Trophoblast cell (in vitro differentiated cells and primary cell): ENCODE data around the gene MYF5.

Experiments
- DNase-seq, 2 donors: peaks; one replicate each; pipeline ENCODE4 v3.0.0-alpha.2; 2016
- H2AFZ ChIP-seq: 2 replicates; pipeline ENCODE4 v1.6.1; 2013; ENCODE audit warnings: low read length, moderate library complexity, mild to moderate bottlenecking; ENCODE audit not compliant: insufficient read depth, poor library complexity
- H2AK5ac ChIP-seq: 2 replicates; pipeline ENCODE4 v1.6.1; 2013; ENCODE audit warnings: mild to moderate bottlenecking, low read length
- H2BK120ac ChIP-seq: 2 replicates; pipeline ENCODE4 v1.6.1; 2013; ENCODE audit warnings: low read length, mild to moderate bottlenecking, moderate library complexity; ENCODE audit not compliant: insufficient read depth, poor library complexity
- H2BK12ac ChIP-seq: 2 replicates; pipeline ENCODE4 v1.6.1; 2013; ENCODE audit warnings: mild to moderate bottlenecking, low read length, moderate library complexity
- H2BK5ac ChIP-seq: 2 replicates; pipeline ENCODE4 v1.6.1; 2013; ENCODE audit warnings: low read length, low read depth, moderate library complexity, mild to moderate bottlenecking; ENCODE audit not compliant: poor library complexity
- H3K14ac ChIP-seq: 2 replicates; pipeline ENCODE4 v1.6.1; 2013; ENCODE audit warnings: mild to moderate bottlenecking, low read length
- H3K18ac ChIP-seq: 2 replicates; pipeline ENCODE4 v1.6.1; 2013; ENCODE audit warnings: mild to moderate bottlenecking, low read length
- H3K23ac ChIP-seq: 2 replicates; pipeline ENCODE4 v1.6.1; 2013; ENCODE audit warnings: low read length
- H3K27ac ChIP-seq: 2 replicates; pipeline ENCODE4 v1.5.1; 2013; ENCODE audit warnings: low read depth, mild to moderate bottlenecking, inconsistent platforms, low read length, moderate library complexity
- H3K27me3 ChIP-seq: 2 replicates; pipeline ENCODE4 v1.6.1; 2013; ENCODE audit warnings: inconsistent platforms, mild to moderate bottlenecking, low read length, moderate library complexity; ENCODE audit not compliant: insufficient read depth
- H3K36me3 ChIP-seq, 2 experiments: 1 replicate in 1 of 2; 2 replicates in 1 of 2; pipeline ENCODE4 v1.6.1; 2013; ENCODE audit warnings: low read length in 2 of 2, mild to moderate bottlenecking in 2 of 2, moderate library complexity in 1 of 2; ENCODE audit not compliant: insufficient read depth in 2 of 2, control insufficient read depth in 1 of 2
- H3K4ac ChIP-seq: 2 replicates; pipeline ENCODE4 v1.6.1; 2013; ENCODE audit warnings: low read depth, mild to moderate bottlenecking, low read length, moderate library complexity
- H3K4me1 ChIP-seq, 2 experiments: 1 replicate in 1 of 2; 2 replicates in 1 of 2; pipeline ENCODE4 v1.6.1; 2013; ENCODE audit warnings: low read length in 2 of 2, mild to moderate bottlenecking in 2 of 2, moderate library complexity in 1 of 2; ENCODE audit not compliant: insufficient read depth in 2 of 2, control insufficient read depth in 1 of 2
- H3K4me2 ChIP-seq: 2 replicates; pipeline ENCODE4 v1.6.1; 2013; ENCODE audit warnings: inconsistent platforms, mild to moderate bottlenecking, low read length, moderate library complexity
- H3K4me3 ChIP-seq: 2 replicates; pipeline ENCODE4 v1.5.1; 2013; ENCODE audit warnings: mild to moderate bottlenecking, low read depth, low read length, inconsistent platforms
- H3K79me1 ChIP-seq: one replicate; pipeline ENCODE4 v1.6.1; 2013; ENCODE audit warnings: low read length
- H3K79me2 ChIP-seq: 2 replicates; pipeline ENCODE4 v1.6.1; 2013; ENCODE audit warnings: low read length, mild to moderate bottlenecking; ENCODE audit not compliant: control insufficient read depth, insufficient read depth, poor library complexity
- H3K9ac ChIP-seq: 2 replicates; pipeline ENCODE4 v1.6.1; 2013; ENCODE audit warnings: mild to moderate bottlenecking, low read length
- H3K9me3 ChIP-seq: 2 replicates; pipeline ENCODE4 v1.6.1; 2013; ENCODE audit warnings: low read depth, mild to moderate bottlenecking, control low read depth, inconsistent platforms, low read length; ENCODE audit not compliant: insufficient read depth
- H4K12ac ChIP-seq: 2 replicates; pipeline ENCODE4 v1.6.1; 2013; ENCODE audit warnings: low read depth, mild to moderate bottlenecking, low read length, moderate library complexity
- H4K8ac ChIP-seq: 2 replicates; pipeline ENCODE4 v1.6.1; 2013; ENCODE audit warnings: low read depth, mild to moderate bottlenecking, low read length, moderate library complexity
- H4K91ac ChIP-seq: one replicate; pipeline ENCODE4 v1.6.1; 2013; ENCODE audit warnings: low read depth, mild to moderate bottlenecking, low read length, moderate library complexity
- WGBS: extraction: QIAGEN DNeasy Blood & Tissue Kit; methylation state at CpG from one replicate; pipeline ENCODE4 v1.1.7; 2013; ENCODE audit warnings: missing lambda C conversion rate; ENCODE audit not compliant: insufficient read length, insufficient coverage; ENCODE audit errors: extremely low coverage; 5-methylcytosine and 5-hydroxymethylcytosine counted together

MYF5 gene

DNA sequence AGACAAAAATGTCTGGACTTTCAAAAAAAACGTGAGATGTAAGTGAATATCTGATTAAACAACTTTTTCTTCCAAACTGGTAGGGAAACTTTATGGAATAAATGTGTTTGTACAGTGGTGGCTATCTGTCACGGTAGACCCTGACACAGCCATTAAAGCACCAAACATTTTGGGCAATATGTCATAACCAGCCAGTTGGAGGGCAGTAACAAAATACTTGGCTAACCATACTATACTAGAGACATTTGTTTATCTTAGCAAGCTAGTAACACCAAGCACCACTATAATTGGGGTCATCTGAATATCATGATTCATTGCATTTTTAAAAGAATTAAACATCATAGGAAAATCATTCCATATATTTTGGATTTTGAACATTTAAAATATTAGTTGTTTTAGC, 15.3 kb upstream of the MYF5 start:
- Histone ChIP-seq H2BK12ac (no peak overlapping the region), H2AK5ac (no peak overlapping the region), H3K79me1 (no peaks in the 10 kb centered on the region), H3K9me3 (no peaks in the 10 kb centered on the region), H3K4me1 (peaks cover 3 to 6% of the 10 kb centered on the region in 2 experiments), H3K27ac (no peak overlapping the region), H3K79me2 (no peaks in the 10 kb centered on the region), H3K4me2 (no peak overlapping the region), H3K4ac (no peak overlapping the region), H4K8ac (no peak overlapping the region), H3K27me3 (peaks cover 5% of the 10 kb centered on the region), H3K14ac (no peak overlapping the region), H2BK120ac (no peak overlapping the region), H3K9ac (no peak overlapping the region), H2BK5ac (no peak overlapping the region), H3K4me3 (no peak overlapping the region), H2AFZ (no peak overlapping the region), H3K18ac (no peak overlapping the region), H4K91ac (no peak overlapping the region), H4K12ac (no peak overlapping the region), H3K36me3 (no peaks in the 10 kb centered on the region), H3K23ac (no peak overlapping the region)
- WGBS = no CpG with 5 or more reads among the region's 2 CpGs
- no peak for DNase-seq

DNA sequence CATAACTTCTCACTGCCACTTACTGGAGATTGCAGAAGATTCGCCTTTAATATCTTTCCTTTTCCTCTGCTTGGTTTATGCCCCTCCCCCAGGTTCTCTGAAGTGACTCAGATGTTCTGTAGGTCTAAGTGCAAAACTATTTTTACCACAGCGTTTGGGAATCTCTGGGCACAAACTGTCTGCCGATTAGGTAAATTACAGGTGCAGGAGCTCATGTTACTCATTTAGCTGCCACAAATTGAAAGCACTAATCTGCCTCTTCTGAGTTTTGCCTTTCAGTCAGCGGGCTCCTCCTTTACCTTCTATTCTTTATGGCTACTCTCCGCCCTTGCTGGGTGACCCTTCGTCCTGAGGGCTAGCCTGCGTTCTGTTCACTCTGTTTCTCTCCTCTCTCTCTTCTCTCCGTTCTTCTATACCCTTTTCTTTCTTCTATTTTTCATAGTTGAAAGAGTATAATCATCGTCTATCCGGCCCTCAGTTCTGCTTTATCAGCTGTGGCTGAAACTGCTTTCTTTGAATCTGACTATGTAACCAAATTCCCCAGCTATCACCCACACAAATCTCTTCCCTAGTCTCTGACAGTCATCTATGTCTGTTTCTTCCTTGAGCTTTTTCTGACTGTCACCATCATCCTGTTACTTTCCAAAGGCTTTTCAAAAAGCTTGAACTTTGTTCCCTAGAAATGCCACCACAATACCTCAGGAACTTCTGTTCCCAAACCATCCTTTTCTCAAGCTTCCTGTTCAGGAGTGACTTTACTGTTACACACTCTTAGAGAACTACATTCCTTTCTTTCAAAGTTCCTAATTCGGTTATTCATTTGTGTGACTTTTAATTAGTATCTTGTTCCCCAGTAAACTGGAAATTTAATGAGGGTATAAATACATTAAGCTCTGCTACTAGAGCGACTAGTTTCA, 13.6 kb upstream of the MYF5 start:
- peaks cover 18% of the 10 kb centered on the region for H3K27me3 ChIP-seq
- H3K79me1 ChIP-seq = no peaks in the 10 kb centered on the region
- H3K9ac ChIP-seq = no peak overlapping the region
- H2BK5ac ChIP-seq = peak overlapping the region; percentile 26
- no peak overlapping the region for H4K8ac ChIP-seq
- peak overlapping the region; percentile 35 for H2AFZ ChIP-seq
- no peak overlapping the region for H3K4ac ChIP-seq
- H3K79me2 ChIP-seq = no peaks in the 10 kb centered on the region
- no peak overlapping the region for H2AK5ac ChIP-seq
- peak; percentile 38 to 67 for DNase-seq
- no peak overlapping the region for H3K14ac ChIP-seq
- no peak overlapping the region for H3K23ac ChIP-seq
- H4K91ac ChIP-seq = no peak overlapping the region
- H3K4me1 ChIP-seq = peaks cover 3 to 11% of the 10 kb centered on the region in 2 experiments
- no peaks in the 10 kb centered on the region for H3K36me3 ChIP-seq
- no peak overlapping the region for H3K4me3 ChIP-seq
- H2BK120ac ChIP-seq = no peak overlapping the region
- no peak overlapping the region for H2BK12ac ChIP-seq
- no peak overlapping the region for H3K27ac ChIP-seq
- no peaks in the 10 kb centered on the region for H3K9me3 ChIP-seq
- H3K18ac ChIP-seq = no peak overlapping the region
- peak overlapping the region; percentile 35 for H3K4me2 ChIP-seq
- no peak overlapping the region for H4K12ac ChIP-seq
- no CpG with 5 or more reads among the region's 12 CpGs for WGBS

DNA sequence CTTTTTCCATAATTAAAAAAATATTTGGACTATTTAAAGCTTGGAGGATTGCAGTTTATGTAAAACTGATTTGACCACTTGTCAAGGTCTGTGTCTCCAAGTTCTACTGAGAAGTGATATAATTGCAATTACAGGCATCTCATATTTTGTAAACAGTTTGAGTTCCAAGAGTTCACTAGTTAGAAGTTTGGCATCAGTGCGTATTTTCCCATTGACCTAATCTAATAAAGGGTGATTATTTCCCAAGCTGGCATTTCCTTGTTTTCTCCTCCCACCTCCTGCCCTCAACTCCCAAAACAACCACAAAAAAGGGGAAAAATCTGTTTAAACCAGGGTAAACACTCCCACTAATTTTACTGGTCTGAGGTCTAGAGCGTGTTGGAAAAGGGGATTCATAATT, 12.3 kb upstream of the MYF5 start:
- DNase-seq = no peak
- no peak overlapping the region for H3K27ac ChIP-seq
- peaks cover 25% of the 10 kb centered on the region for H3K27me3 ChIP-seq
- no peak overlapping the region for H3K14ac ChIP-seq
- H4K91ac ChIP-seq = no peak overlapping the region
- no peak overlapping the region for H4K12ac ChIP-seq
- no peak overlapping the region for H3K4me2 ChIP-seq
- no peak overlapping the region for H3K4ac ChIP-seq
- H3K9ac ChIP-seq = no peak overlapping the region
- no peak overlapping the region for H3K18ac ChIP-seq
- H2AK5ac ChIP-seq = no peak overlapping the region
- H3K23ac ChIP-seq = no peak overlapping the region
- H2BK5ac ChIP-seq = no peak overlapping the region
- no peak overlapping the region for H4K8ac ChIP-seq
- H3K4me3 ChIP-seq = no peak overlapping the region
- no peaks in the 10 kb centered on the region for H3K79me2 ChIP-seq
- WGBS = no CpG with 5 or more reads among the region's 2 CpGs
- H2AFZ ChIP-seq = no peak overlapping the region
- H3K79me1 ChIP-seq = no peaks in the 10 kb centered on the region
- H2BK120ac ChIP-seq = no peak overlapping the region
- peaks cover 7 to 11% of the 10 kb centered on the region in 2 experiments for H3K4me1 ChIP-seq
- peaks cover 3% of the 10 kb centered on the region for H3K9me3 ChIP-seq
- no peak overlapping the region for H2BK12ac ChIP-seq
- no peaks in the 10 kb centered on the region for H3K36me3 ChIP-seq

DNA sequence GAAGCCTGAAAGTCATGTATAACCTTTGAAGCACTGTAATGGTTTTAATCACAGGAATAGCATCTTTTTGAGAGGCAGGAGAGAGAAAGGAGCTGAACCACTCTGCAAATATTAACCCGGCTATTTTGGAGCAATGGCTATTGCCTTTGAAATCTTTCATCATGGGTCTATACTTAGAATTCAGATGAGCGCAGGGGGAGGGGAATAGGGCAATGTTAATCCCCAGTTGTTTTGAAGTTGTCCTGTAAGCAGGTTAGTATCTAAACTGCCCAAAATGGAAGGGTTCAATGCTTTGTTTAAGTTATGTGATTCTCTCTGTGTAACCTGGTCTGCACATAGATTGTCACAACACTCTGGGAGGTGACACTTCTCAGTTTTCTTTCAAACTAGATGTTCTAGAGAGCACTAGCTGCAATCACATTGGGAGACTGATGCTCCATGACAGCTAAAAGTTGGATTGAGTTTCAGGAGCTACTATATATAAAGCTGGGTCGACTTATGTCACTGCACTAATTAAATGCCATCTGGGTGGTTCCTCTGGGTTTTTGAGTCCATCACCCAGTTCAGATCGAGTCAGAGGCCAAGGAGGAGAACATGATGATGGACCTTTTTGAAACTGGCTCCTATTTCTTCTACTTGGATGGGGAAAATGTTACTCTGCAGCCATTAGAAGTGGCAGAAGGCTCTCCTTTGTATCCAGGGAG, 9.4 kb upstream of the MYF5 start, which contains the start of gene MYF6:
Gene MYF6 (plus strand): TSS at position 509 of the 704 bp plus-strand sequence. CDS start 86 bp downstream, at position 595.
- Histone ChIP-seq H3K18ac (no peak within 1 kb of the TSS), H3K14ac (no peak within 1 kb of the TSS), H3K36me3 (no peaks in the 10 kb centered on the region), H4K8ac (no peak within 1 kb of the TSS), H3K4ac (no peak within 1 kb of the TSS), H3K23ac (no peak within 1 kb of the TSS), H3K27me3 (peaks cover 33% of the 10 kb centered on the region), H3K27ac (no peak within 1 kb of the TSS), H2BK5ac (no peak within 1 kb of the TSS), H3K79me2 (no peaks in the 10 kb centered on the region), H4K91ac (no peak within 1 kb of the TSS), H2BK12ac (no peak within 1 kb of the TSS), H2AFZ (no peak within 1 kb of the TSS), H3K4me2 (peak within 1 kb of the TSS; percentile 64), H3K4me3 (no peak within 1 kb of the TSS), H3K79me1 (no peaks in the 10 kb centered on the region), H3K4me1 (peaks cover 7 to 11% of the 10 kb centered on the region in 2 experiments), H2BK120ac (no peak within 1 kb of the TSS), H3K9ac (no peak within 1 kb of the TSS), H3K9me3 (peaks cover 3% of the 10 kb centered on the region), H4K12ac (no peak within 1 kb of the TSS), H2AK5ac (no peak within 1 kb of the TSS)
- no peak for DNase-seq
- WGBS = no CpG with 5 or more reads among the region's 4 CpGs
